Keratinocyte (primary cell): ENCODE data around the gene MNX1.

Experiments
- CTCF ChIP-seq, 3 experiments: IDR thresholded peaks in 1 of 3; conservative IDR thresholded peaks in 1 of 3; optimal IDR thresholded peaks in 1 of 3; 2 replicates in 2 of 3; 3 replicates in 1 of 3; pipeline versions ENCODE3 to v1.5.1; 2011; ENCODE audit warnings: low read length in 3 of 3, mild to moderate bottlenecking in 3 of 3, moderate library complexity in 2 of 3, control low read depth in 1 of 3, inconsistent platforms in 1 of 3; ENCODE audit not compliant: insufficient read depth in 2 of 3; ENCODE audit errors: extremely low read depth in 1 of 3
- EZH2 ChIP-seq: IDR thresholded peaks from one replicate; pipeline ENCODE4 v1.6.1; 2012; ENCODE audit warnings: inconsistent platforms, mild to moderate bottlenecking, low read length, moderate library complexity

- TF ChIP-seq CTCF (optimal IDR thresholded peaks at IDR 0.05 in 1 of 3, IDR thresholded peaks at IDR 0.05 in 1 of 3, conservative IDR thresholded peaks at IDR 0.05 in 1 of 3; ENCODE audit: extremely low read depth in 1 of 3, insufficient read depth in 2 of 3, low read length in 3 of 3) (no peak), EZH2 (no peak)
These were observed 55.5 kb downstream of the MNX1 start for GRCh38 chr7:156954941-156955340.
